ENCODE measurements around the gene L3MBTL2. TPM values are rescaled to one million over a fixed set of nuclear protein-coding genes. Genes with fewer than 3 reads are reported as not detected.
A peak's percentile ranks its signal among the peaks of the same experiment; 100 is the strongest.

L3MBTL2 gene
- total RNA-seq, 1 donor from 2014 or later: 42.3 TPM

GRCh38 chr22:41206719-41207118 lies 1.6 kb downstream of the L3MBTL2 start:
- POLR2A ChIA-PET: interaction anchor here (0.6 to 1.7 kb wide), 4 partner anchors 10 to 185 kb away, joined by 4 to 10 read pairs (median 5); no protein-coding TSS in a partner anchor
- peaks cover 5% of the 10 kb centered on the region for H3K27me3 Mint-ChIP-seq

GRCh38 chr22:41215409-41215808 lies 10.3 kb downstream of the L3MBTL2 start:
- Mint-ChIP-seq H3K27me3 (no peaks in the 10 kb centered on the region), H3K4me1 (peaks cover 12% of the 10 kb centered on the region), H3K4me3 (no peak overlapping the region), H3K27ac (no peak overlapping the region), H3K36me3 (ENCODE audit: low read depth) (peaks cover 52% of the 10 kb centered on the region), H3K9me3 (no peaks in the 10 kb centered on the region)
- ATAC-seq (ENCODE audit: low read depth) (no peak), DNase-seq (no peak)
- intact Hi-C loops (cut with micrococcal nuclease): loop anchor here (5.0 kb wide), 1 partner anchor 38 kb away; no protein-coding TSS in a partner anchor
- CTCF ChIA-PET: no interaction called here
- TF ChIP-seq CTCF (IDR thresholded peaks at IDR 0.05): no peak
- POLR2A ChIA-PET: no interaction called here

More at GRCh38 chr22:41206719-41207118, 1.6 kb downstream of the L3MBTL2 start:
- DNase-seq (no peak), ATAC-seq (ENCODE audit: low read depth) (no peak)
- H3K36me3 Mint-ChIP-seq (ENCODE audit: low read depth): peaks cover 39% of the 10 kb centered on the region
- H3K27ac Mint-ChIP-seq: peak overlapping the region; percentile 35
- no peaks in the 10 kb centered on the region for H3K9me3 Mint-ChIP-seq
- CTCF ChIA-PET: interaction anchor here (0.6 to 1.1 kb wide), 2 partner anchors 31 to 329 kb away, joined by 3 to 5 read pairs; no protein-coding TSS in a partner anchor
- TF ChIP-seq CTCF (IDR thresholded peaks at IDR 0.05): no peak
- peak overlapping the region; percentile 59 for H3K4me3 Mint-ChIP-seq
- peaks cover 30% of the 10 kb centered on the region for H3K4me1 Mint-ChIP-seq
- intact Hi-C loops (cut with micrococcal nuclease): no loop called here

GRCh38 chr22:41215926-41216325 lies 10.8 kb downstream of the L3MBTL2 start:
- ChIA-PET CTCF (no interaction called here), POLR2A (no interaction called here)
- Mint-ChIP-seq H3K4me3 (no peak overlapping the region), H3K27ac (no peak overlapping the region), H3K27me3 (no peaks in the 10 kb centered on the region), H3K9me3 (no peaks in the 10 kb centered on the region), H3K36me3 (ENCODE audit: low read depth) (peaks cover 51% of the 10 kb centered on the region), H3K4me1 (peaks cover 12% of the 10 kb centered on the region)
- DNase-seq (no peak), ATAC-seq (ENCODE audit: low read depth) (no peak)
- no peak for TF ChIP-seq CTCF (IDR thresholded peaks at IDR 0.05)
- intact Hi-C loops (cut with micrococcal nuclease): loop anchor here (5.0 kb wide), 1 partner anchor 39 kb away; no protein-coding TSS in a partner anchor

GRCh38 chr22:41216984-41217383 lies 11.9 kb downstream of the L3MBTL2 start:
- Mint-ChIP-seq H3K36me3 (ENCODE audit: low read depth) (peaks cover 59% of the 10 kb centered on the region), H3K27ac (no peak overlapping the region), H3K4me1 (peaks cover 12% of the 10 kb centered on the region), H3K9me3 (no peaks in the 10 kb centered on the region), H3K27me3 (no peaks in the 10 kb centered on the region), H3K4me3 (no peak overlapping the region)
- DNase-seq (no peak), ATAC-seq (ENCODE audit: low read depth) (no peak)
- intact Hi-C loops (cut with micrococcal nuclease): loop anchor here (1.0 to 5.0 kb wide), 2 partner anchors 12 to 40 kb away; partner anchors contain the start of gene L3MBTL2
- TF ChIP-seq CTCF (IDR thresholded peaks at IDR 0.05): no peak
- ChIA-PET CTCF (interaction anchor here (1.0 kb wide), 1 partner anchor 294 kb away, joined by 4 read pairs; no protein-coding TSS in a partner anchor), POLR2A (interaction anchor here (0.5 to 1.7 kb wide), 5 partner anchors 10 to 164 kb away, joined by 3 to 10 read pairs (median 7); partner anchors contain the start of gene TEF)

GRCh38 chr22:41217553-41218157 lies 12.5 kb downstream of the L3MBTL2 start:
- Mint-ChIP-seq H3K27me3 (no peaks in the 10 kb centered on the region), H3K4me3 (peak overlapping the region; percentile 68), H3K27ac (peak overlapping the region; percentile 69), H3K9me3 (no peaks in the 10 kb centered on the region), H3K4me1 (peaks cover 12% of the 10 kb centered on the region), H3K36me3 (ENCODE audit: low read depth) (peaks cover 64% of the 10 kb centered on the region)
- ATAC-seq (ENCODE audit: low read depth) (peak; percentile 88), DNase-seq (peak; percentile 29)
- ChIA-PET CTCF (interaction anchor here (1.0 to 1.6 kb wide), 2 partner anchors 20 to 295 kb away, joined by 4 to 9 read pairs; no protein-coding TSS in a partner anchor), POLR2A (interaction anchor here (0.5 to 1.7 kb wide), 6 partner anchors 11 to 164 kb away, joined by 3 to 10 read pairs (median 8); partner anchors contain the start of gene TEF)
- intact Hi-C loops (cut with micrococcal nuclease): loop anchor here (1.0 to 5.0 kb wide), 2 partner anchors 12 to 40 kb away; partner anchors contain the start of gene L3MBTL2
- TF ChIP-seq CTCF (IDR thresholded peaks at IDR 0.05): no peak
